Measurements from ENCODE around the gene TRERF1. TPM values are rescaled to one million over a fixed set of nuclear protein-coding genes. Genes with fewer than 3 reads are reported as not detected.

TRERF1 gene
- polyA plus RNA-seq, 1 of the 3 experiments (the other 2 are of a cell fraction): 3.6 TPM

DNA sequence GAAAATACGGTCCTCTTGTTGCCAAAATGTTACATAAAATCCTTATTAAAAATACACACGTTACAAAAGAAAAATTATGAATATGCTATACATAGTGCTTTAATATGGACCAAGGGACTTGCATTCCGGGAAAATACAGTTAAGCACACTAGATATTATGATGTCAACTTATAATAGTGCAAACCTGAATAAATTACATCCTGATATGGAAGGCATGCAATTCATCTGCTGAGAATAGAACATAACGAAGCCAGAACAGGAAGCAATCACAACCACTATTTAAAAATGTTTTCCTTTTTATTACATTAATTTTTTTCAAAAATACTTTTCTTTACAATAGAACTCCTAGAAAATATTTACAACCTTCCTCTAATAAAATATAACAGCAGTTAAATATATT lies 226.3 kb downstream of the TRERF1 start:
- Histone ChIP-seq H3K9me2 (no peaks in the 10 kb centered on the region), H3F3A (replicated peaks; ENCODE audit: insufficient read depth) (peaks cover 25% of the 10 kb centered on the region), H3K27me3 (ENCODE audit: insufficient read depth) (no peaks in the 10 kb centered on the region), H3K79me2 (ENCODE audit: insufficient read depth) (no peaks in the 10 kb centered on the region), H3K36me3 (replicated peaks in 1 of 2; ENCODE audit: control insufficient read depth in 1 of 2, insufficient read depth in 2 of 2, low read length in 1 of 2) (peaks cover 3 to 7% of the 10 kb centered on the region in 2 experiments), H3K9ac (peak overlapping the region; percentile 55; the same call in 1 of the 2 replicates), H3K27ac (ENCODE audit: low read depth in 2 of 2, low read length in 1 of 2) (peak overlapping the region; percentile 45 to 85; a peak in 3 of 4 replicates), H3K4me3 (ENCODE audit: low read depth in 2 of 2, low read length in 1 of 2) (no peak overlapping the region), H3K4me2 (no peak overlapping the region), H3K9me3 (no peaks in the 10 kb centered on the region), H3K4me1 (ENCODE audit: control insufficient read depth in 1 of 2, insufficient read depth in 2 of 2, low read depth in 1 of 2, low read length in 1 of 2) (peaks cover 3 to 21% of the 10 kb centered on the region in 2 experiments), H4K20me1 (ENCODE audit: insufficient read depth) (no peaks in the 10 kb centered on the region), H2AFZ (ENCODE audit: low read depth) (no peak overlapping the region)
- DNase-seq: no peak
- ChIA-PET CTCF (interaction anchor here (0.8 to 1.9 kb wide), 3 partner anchors 10 to 322 kb away, joined by 3 to 9 read pairs (median 5); no protein-coding TSS in a partner anchor), POLR2A (no interaction called here)
- 50% methylated on average over 4 of the region's 4 CpGs for WGBS (ENCODE audit: low lambda C conversion rate)
- TF ChIP-seq MXI1 (IDR thresholded peaks at IDR 0.05; ENCODE audit: low read depth, low read length) (no peak), FOXJ3 (CRISPR knock-in tag; IDR thresholded peaks at IDR 0.05) (no peak), NRF1 (IDR thresholded peaks at IDR 0.05; ENCODE audit: low read depth, low read length) (no peak), EP300 (IDR thresholded peaks at IDR 0.05; ENCODE audit: borderline replicate concordance in 1 of 2, low read depth in 1 of 2, low read length in 1 of 2) (no peak), GATA2 (CRISPR knock-in tag; IDR thresholded peaks at IDR 0.05) (no peak), RCOR1 (IDR thresholded peaks at IDR 0.05; ENCODE audit: low read length) (no peak), GABPA (IDR thresholded peaks at IDR 0.05; ENCODE audit: low read depth) (no peak), RAD21 (IDR thresholded peaks at IDR 0.05; ENCODE audit: low read length) (no peak)
- TF ChIP-seq, protein P1, sequence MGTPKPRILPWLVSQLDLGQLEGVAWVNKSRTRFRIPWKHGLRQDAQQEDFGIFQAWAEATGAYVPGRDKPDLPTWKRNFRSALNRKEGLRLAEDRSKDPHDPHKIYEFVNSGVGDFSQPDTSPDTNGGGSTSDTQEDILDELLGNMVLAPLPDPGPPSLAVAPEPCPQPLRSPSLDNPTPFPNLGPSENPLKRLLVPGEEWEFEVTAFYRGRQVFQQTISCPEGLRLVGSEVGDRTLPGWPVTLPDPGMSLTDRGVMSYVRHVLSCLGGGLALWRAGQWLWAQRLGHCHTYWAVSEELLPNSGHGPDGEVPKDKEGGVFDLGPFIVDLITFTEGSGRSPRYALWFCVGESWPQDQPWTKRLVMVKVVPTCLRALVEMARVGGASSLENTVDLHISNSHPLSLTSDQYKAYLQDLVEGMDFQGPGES (IDR thresholded peaks at IDR 0.05; ENCODE audit: low read depth, low read length): no peak
- TF ChIP-seq, protein P2, sequence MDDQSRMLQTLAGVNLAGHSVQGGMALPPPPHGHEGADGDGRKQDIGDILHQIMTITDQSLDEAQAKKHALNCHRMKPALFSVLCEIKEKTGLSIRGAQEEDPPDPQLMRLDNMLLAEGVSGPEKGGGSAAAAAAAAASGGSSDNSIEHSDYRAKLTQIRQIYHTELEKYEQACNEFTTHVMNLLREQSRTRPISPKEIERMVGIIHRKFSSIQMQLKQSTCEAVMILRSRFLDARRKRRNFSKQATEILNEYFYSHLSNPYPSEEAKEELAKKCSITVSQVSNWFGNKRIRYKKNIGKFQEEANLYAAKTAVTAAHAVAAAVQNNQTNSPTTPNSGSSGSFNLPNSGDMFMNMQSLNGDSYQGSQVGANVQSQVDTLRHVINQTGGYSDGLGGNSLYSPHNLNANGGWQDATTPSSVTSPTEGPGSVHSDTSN (IDR thresholded peaks at IDR 0.05): no peak
- TF ChIP-seq, protein P3, sequence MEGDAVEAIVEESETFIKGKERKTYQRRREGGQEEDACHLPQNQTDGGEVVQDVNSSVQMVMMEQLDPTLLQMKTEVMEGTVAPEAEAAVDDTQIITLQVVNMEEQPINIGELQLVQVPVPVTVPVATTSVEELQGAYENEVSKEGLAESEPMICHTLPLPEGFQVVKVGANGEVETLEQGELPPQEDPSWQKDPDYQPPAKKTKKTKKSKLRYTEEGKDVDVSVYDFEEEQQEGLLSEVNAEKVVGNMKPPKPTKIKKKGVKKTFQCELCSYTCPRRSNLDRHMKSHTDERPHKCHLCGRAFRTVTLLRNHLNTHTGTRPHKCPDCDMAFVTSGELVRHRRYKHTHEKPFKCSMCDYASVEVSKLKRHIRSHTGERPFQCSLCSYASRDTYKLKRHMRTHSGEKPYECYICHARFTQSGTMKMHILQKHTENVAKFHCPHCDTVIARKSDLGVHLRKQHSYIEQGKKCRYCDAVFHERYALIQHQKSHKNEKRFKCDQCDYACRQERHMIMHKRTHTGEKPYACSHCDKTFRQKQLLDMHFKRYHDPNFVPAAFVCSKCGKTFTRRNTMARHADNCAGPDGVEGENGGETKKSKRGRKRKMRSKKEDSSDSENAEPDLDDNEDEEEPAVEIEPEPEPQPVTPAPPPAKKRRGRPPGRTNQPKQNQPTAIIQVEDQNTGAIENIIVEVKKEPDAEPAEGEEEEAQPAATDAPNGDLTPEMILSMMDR (IDR thresholded peaks at IDR 0.05): no peak

DNA sequence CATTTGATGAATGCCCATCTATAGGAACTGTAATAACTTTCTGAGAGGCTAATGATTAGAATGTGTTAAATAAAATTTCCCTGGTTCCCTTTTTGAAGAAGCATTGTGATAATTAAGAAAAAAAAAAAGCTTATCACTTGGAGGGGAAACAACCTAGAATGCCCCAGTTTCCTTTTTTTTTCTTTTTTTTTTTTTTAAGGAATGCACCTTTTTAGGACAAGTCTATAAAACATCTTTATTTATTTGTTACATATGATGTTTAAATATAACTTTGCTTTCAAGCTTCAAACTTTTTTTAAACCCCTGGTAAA lies 226.7 kb downstream of the TRERF1 start:
- Histone ChIP-seq H3K9me3 (no peaks in the 10 kb centered on the region), H3K4me3 (ENCODE audit: low read depth in 2 of 2, low read length in 1 of 2) (no peak overlapping the region), H3K4me2 (peak overlapping the region; percentile 24), H4K20me1 (ENCODE audit: insufficient read depth) (no peaks in the 10 kb centered on the region), H2AFZ (ENCODE audit: low read depth) (0 out of 2 replicates have a peak overlapping the region, but pooled peaks have one; percentile 7), H3K4me1 (ENCODE audit: control insufficient read depth in 1 of 2, insufficient read depth in 2 of 2, low read depth in 1 of 2, low read length in 1 of 2) (peaks cover 3 to 21% of the 10 kb centered on the region in 2 experiments), H3K27ac (ENCODE audit: low read depth in 2 of 2, low read length in 1 of 2) (peak overlapping the region in 1 of 2 experiments; percentile 85; a peak in 3 of 4 replicates), H3K27me3 (ENCODE audit: insufficient read depth) (no peaks in the 10 kb centered on the region), H3K36me3 (replicated peaks in 1 of 2; ENCODE audit: control insufficient read depth in 1 of 2, insufficient read depth in 2 of 2, low read length in 1 of 2) (peaks cover 3 to 7% of the 10 kb centered on the region in 2 experiments), H3K9me2 (no peaks in the 10 kb centered on the region), H3K9ac (peak overlapping the region; percentile 55; the same call in 1 of the 2 replicates), H3F3A (replicated peaks; ENCODE audit: insufficient read depth) (peaks cover 25% of the 10 kb centered on the region), H3K79me2 (ENCODE audit: insufficient read depth) (no peaks in the 10 kb centered on the region)
- TF ChIP-seq RFX5 (IDR thresholded peaks at IDR 0.05; ENCODE audit: low read length) (no peak), NFIC (IDR thresholded peaks at IDR 0.05; ENCODE audit: borderline replicate concordance) (no peak)
- TF ChIP-seq, protein P4, sequence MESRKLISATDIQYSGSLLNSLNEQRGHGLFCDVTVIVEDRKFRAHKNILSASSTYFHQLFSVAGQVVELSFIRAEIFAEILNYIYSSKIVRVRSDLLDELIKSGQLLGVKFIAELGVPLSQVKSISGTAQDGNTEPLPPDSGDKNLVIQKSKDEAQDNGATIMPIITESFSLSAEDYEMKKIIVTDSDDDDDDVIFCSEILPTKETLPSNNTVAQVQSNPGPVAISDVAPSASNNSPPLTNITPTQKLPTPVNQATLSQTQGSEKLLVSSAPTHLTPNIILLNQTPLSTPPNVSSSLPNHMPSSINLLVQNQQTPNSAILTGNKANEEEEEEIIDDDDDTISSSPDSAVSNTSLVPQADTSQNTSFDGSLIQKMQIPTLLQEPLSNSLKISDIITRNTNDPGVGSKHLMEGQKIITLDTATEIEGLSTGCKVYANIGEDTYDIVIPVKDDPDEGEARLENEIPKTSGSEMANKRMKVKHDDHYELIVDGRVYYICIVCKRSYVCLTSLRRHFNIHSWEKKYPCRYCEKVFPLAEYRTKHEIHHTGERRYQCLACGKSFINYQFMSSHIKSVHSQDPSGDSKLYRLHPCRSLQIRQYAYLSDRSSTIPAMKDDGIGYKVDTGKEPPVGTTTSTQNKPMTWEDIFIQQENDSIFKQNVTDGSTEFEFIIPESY (IDR thresholded peaks at IDR 0.05; ENCODE audit: borderline replicate concordance, low read depth): no peak
- no peak for DNase-seq
- ChIA-PET POLR2A (no interaction called here), CTCF (interaction anchor here (1.7 to 1.9 kb wide), 2 partner anchors 9 to 323 kb away, joined by 3 to 9 read pairs; no protein-coding TSS in a partner anchor)

All from SK-N-SH (cell line).